Measurements from ENCODE around the gene AVPR1B.

Gene AVPR1B

DNA sequence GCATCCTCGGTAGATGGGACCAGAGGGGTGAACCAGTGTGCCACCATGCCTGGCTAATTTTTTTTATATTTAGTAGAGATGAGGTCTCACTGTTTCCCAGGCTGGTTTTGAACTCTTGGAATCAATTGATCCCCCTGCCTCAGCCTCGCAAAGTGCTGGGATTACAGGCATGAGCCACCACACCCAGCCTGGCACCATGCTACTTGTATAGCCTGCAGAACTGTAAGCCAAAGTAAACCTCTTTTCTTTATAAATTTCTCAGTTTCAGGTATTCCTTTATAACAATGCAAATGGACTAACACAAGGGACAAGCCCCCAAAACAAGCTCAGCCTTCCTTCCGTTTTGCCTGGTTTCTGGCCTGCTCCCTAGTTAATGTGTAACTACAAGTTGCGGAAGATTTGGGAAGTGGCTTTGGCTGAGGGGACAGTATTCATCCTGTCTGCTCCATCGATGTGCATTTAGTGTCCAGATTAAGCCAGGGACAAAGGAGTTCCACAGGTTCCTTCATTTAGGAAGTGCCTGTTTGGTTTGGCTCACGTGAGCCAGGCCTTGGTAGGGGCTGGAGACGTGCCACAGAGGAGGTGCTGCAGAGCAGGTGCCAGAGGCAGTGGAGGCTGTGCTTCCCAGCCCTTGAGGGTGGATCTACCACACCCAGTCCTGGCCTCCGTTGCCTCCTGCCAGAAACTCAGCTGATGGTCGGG is 4.4 kb downstream of the AVPR1B start:
- no peak for DNase-seq (ENCODE audit: low spot score)
- FAIRE-seq: no peak

DNA sequence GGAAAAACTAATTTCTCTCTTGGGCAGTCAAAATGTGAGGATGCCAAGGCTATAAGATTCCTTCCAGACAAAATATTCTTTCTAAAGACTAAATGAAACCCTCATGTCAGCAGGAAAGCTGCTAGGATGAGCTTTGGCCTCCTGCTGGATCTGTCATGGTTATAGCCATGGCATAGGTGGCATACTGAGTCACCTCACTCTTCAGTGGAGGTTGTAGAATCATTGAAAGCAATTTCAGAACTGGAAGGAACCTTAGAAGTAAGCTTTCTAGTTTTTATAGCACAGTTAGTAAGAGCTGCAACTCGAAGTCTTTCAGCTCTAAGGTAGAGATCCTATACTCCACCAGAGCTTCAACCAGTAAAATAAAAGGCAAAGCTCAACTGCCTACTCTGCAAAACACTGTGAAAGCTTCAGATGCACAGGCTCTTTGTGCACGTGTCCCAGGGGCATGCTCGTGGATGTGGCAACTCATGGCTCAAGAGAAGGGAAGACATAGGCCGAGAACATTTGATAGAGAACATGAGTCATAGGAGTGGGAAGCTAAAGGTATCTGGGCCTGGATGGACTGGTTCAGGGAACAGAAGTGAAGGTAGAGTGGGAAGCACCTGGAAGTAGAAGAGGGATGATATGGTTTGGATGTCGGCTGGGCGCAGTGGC is 5.8 kb downstream of the AVPR1B start:
- DNase-seq (ENCODE audit: low spot score) (no peak), FAIRE-seq (no peak)

DNA sequence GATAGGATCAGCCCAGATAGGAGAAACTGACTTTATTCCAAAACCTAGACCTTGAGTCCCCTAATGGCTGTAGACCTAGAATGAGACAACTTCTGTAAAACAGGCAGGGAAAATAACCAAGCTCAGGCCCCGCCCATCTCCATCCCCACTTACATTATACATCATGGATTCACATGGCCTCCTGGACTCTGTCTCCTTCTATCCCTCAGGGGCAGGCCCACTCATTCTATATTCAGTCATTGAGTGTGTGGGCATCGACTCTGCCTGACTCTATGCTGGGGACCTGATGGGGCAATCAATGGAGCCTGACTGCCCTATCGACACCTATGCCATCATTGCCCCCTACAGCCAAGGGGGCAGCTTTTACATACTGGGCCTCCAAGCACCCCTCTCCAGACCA is 6.4 kb downstream of the AVPR1B start:
- DNase-seq (ENCODE audit: low spot score): no peak
- FAIRE-seq: no peak

DNA sequence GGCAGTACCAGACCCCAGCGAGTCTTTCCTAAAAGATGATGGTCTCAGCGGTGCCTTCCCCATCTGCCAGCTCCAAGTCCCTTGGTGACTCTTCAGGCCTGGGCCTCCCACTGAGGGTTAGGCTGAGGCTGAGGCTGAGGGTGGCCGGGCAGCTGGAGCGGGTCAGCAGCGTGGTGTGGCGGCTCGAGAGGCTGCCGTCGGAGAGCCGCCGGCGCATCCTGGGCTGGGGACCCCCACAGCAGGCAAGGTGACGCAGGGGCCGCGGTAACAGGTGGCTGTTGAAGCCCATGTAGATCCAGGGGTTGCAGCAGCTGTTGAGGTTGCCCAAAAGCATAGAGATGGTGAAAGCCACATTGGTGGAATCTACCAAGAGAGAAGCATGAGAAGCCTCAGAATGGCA is 7.0 kb downstream of the AVPR1B start:
- no peak for DNase-seq (ENCODE audit: low spot score)
- no peak for FAIRE-seq

DNA sequence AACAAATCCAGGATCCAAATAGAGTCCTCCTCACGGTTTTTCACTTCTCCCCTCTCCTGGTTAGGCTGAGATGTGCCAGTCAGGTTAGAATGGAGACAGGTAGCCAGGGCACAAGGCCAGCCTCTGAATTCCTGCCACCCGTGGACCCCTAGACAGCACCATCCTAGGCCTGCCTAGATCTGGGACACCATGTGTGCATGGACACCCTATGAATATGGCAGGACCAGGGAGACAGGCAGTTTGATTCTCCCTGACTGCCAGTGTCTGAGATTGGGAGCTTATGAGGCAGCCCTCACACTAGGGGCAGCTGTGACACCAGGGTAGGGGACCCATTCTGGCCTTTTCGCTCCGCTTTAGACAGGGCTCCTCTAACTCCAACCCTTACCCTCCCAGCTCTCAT is 7.5 kb downstream of the AVPR1B start:
- FAIRE-seq: no peak
- DNase-seq (ENCODE audit: low spot score): no peak

DNA sequence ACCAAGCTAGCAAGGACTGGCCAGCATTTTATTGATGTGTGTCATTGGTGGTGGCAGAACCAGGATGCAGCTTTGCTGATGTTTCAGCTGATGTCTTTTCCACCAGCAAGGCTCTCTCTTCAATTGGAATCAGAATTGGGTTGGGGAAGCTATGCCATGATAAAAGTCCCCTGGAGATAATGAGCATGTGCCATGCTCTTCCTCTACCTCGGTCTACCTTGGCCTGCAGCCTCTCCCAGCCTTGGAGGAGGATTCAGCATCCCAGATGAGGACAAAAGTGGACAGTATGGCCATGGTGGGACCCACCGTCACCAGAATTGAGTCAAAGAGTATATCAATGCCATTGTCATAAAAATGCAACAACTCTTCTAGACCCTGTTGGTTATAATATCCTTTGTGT is 8.6 kb downstream of the AVPR1B start:
- DNase-seq (ENCODE audit: low spot score): no peak
- FAIRE-seq: no peak

DNA sequence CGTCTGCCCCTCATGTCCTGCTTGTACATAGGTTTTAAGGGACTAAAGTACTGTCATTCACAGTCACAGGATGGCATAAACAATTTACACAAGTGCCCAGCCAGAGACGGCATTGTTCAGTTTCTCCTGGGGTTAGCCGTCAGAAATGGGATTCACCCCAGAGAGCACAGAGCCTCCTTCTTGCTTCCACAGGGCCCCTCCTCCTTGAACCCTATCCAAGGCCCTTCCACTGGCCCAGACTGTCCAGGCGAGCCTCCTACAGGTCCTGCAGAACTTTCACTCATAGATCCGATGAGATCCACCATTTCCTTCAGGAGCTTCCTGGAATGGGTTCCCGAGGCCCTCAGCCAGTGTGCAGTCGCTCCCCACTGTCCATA is 10.0 kb downstream of the AVPR1B start:
- FAIRE-seq (no peak), DNase-seq (ENCODE audit: low spot score) (no peak)

DNA sequence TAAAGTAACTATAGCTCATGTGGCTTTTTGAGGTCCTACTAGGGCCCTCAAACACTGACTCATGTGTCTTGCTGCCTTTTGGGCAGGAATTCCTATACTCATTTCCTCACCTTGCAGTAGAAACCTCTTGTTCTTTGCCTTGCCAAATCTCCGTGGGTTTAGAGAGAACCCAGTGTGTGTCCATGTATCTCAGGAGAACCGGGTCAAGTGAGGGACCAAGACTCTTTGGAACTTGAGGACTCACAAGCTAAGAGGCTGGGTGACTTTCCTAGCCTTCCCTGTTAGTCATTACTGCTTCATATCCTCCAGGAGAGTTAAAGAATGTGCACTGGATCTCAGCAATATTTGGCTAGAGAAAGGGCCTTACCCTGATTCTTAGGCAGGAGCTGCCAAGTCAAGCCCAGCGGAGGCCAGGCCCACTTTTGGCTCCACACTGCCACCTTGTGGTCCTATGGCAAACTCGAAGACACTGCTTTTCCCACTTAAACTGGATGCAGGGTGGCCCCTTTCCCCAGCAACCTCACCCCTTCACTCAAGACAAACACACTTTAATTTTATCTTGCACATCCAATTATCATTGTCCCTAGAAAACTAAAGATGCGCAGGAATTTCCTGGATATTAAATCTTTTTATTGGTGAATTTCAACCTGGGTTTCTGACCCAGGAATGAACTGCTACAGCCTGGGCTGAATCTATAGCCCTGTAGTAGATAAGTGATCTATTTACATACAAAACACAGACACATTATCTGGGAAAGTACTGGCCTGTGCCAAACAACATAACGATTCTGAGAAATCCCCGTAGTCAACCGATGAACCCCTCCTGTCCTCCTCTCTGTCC is 10.6 kb downstream of the AVPR1B start:
- peak; percentile 30 for FAIRE-seq

DNA sequence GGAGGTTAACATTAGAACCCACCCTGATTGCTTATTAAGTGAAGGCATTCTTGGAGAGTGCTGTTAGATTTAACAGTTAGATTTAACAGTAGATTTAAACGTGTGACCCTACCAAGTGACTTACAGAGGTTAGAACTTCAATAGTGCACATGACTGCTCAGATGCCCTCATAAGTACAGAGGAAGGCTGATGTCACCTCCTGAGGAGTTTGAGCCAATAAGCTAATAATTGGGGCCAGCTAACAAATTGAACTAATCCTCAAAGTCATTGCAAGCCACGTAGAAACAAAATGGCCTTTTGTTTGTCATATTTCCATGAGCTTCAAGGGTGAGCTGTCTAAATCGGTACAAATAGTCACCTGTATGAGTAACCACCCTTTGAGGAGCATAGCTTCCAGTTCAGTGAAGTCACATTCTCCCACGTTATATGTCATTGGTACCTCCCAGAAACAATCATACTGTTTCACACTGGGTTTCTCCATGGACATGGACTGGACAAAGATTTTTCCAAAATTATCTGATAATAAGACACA is 11.7 kb downstream of the AVPR1B start:
- no peak for FAIRE-seq
- DNase-seq (ENCODE audit: low spot score): no peak

More for the DNA sequence above, 10.6 kb downstream of the AVPR1B start:
- DNase-seq (ENCODE audit: low spot score): peak; percentile 86

DNA sequence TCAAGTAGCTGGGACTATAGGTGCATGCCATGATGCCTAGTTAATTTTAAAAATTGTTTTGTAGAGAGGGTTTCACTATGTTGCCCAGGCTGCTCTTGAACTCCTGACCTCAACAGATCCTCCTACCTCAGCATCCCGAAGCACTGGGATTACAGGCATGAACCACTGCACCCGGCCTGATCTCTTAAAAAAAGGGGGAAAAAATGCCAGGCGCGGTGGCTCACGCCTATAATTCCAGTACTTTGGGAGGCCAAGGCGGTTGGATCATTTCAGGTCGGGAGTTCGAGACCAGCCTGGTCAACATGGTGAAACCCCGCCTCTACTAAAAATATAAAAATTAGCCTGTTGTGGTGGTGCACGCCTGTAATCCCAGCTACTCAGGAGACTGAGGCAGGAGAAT is 13.2 kb downstream of the AVPR1B start:
- DNase-seq (ENCODE audit: low spot score) (no peak), FAIRE-seq (no peak)

DNA sequence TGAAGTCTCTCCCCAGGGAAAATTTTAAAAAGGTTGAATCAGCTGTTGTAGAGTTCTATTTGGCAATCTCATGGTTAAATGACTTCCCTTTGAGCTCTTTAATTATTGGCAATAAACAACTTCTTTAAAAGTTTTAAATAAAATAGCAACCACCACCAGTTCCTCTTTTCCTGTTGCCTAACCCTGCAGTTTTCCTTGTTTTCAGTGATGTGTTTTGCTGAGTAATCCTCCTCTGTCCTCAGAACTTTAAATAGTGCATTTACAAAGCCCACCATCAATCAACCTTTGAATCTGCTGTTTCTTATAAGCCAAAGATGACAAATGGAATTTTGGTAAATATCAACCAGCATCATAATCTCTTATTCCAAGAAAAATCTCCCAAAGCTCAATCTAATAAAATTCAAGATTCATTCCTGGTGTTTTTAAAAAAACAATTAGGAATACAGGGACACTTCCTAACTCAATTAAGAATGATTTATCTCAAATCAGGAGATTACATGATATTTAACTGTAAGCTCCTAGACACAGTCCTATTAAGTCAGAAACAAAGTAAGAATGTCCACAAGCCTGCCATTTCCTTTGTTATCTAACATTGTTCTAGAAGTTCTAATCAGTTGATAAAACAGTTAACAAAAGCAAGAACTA is 14.8 kb downstream of the AVPR1B start:
- FAIRE-seq: no peak
- no peak for DNase-seq (ENCODE audit: low spot score)

DNA sequence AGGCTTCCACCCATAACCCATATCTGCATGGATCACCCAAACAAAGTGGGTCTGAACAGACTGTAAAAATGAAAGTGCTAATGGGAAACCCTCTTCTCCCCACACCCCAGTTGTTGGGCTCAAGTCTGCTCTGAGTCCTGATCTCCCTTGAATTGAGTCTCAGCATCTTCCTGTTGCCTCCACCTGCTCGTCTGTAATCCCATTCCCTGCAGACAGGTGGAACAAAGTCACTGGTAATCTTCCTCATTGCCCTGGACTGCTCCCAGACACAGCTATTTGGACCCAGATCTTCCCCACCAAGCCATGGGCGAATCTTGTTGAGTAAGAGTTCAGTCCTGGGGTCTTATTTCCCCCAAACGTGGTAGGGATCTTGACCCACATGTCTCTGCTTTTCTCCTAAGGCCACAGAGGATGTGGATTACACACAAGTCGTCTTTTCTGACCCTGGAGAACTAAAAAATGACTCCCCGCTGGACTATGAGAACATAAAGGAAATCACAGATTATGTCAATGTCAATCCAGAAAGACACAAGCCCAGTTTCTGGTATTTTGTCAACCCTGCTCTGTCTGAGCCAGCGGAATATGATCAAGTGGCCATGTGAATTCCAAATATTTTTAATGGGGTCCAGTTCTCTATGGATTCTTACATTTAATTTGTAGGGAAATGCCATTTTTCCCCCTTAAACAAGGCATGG is 15.7 kb downstream of the AVPR1B start:
- FAIRE-seq (no peak), DNase-seq (ENCODE audit: low spot score) (no peak)

DNA sequence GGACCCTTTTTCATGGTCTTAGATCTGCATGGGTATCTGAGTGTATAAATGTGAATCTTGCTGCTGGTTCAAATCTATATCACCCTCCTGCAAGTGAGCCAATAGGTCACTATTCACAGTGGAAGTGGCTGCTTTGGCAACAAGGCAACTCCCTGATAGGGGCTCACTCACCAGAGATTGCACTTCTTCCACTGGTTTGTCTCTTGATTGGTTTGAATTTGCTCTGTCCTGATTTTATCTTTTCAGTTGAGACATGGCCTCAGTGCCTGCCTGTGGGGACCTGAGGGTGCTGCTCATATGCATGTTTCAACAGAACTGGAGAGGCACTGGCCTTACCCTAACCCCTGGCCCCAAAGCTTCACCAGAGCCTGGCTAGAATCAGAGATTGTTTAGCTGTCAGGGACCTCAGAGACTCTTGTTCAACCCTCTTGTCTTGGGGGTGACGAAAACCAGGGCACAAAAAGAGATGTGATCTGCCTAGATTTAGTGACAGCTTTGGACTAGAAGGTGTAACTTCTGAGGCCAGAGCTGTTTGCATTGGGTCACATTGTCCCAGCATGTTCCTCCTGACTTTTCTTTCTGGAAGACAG is 16.9 kb downstream of the AVPR1B start:
- FAIRE-seq (no peak), DNase-seq (ENCODE audit: low spot score) (no peak)

DNA sequence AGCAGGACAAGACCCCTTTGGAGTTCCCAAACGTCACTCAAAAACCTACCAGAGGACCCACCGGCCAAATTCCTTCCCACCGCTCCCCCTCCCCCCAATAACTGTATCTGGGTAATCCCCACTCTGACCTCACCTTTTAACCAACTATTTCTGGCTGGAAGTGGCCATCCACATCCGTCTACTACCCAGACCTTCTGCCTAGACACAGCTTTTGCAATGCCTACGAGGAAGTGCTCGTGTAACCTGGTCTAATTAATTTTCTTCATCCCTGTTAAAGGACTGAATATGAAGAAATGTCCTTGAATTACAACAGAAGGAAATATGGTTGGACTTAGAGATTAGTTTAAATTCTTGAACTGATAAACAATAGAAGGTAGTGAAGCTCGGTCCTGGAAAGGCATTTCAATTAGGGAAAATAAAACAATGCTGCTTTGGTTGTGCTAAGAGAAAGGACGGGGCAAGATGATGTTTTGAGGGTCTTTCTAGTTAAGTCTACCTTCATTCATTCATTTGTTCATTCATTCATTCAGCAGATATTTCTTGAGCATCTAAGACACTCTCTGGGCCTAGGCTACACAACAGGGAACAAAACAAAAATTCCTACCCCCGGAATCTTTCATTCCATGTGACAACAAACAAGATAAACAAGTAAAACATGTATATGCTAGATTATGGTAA is 18.8 kb downstream of the AVPR1B start:
- FAIRE-seq: no peak
- DNase-seq (ENCODE audit: low spot score): no peak

DNA sequence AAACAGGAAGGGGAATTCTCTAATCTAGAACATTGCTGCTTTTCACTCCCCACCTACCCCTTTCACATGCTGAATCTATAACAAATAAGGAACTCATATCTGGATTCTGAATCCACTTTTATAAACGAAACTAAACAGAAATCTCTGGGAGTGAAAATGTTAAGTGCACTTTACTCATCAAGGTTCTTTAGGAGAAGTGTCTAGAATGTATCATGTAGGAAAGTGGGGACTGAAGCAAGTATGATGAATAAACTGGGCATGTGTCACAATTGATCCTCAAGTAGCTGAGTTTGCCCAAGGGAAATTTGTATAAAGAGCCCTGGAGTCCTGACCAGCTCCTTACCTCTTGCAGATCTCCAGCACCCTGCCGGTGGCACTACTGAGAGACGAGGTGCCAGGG is 19.8 kb downstream of the AVPR1B start:
- no peak for FAIRE-seq
- DNase-seq (ENCODE audit: low spot score): no peak

DNA sequence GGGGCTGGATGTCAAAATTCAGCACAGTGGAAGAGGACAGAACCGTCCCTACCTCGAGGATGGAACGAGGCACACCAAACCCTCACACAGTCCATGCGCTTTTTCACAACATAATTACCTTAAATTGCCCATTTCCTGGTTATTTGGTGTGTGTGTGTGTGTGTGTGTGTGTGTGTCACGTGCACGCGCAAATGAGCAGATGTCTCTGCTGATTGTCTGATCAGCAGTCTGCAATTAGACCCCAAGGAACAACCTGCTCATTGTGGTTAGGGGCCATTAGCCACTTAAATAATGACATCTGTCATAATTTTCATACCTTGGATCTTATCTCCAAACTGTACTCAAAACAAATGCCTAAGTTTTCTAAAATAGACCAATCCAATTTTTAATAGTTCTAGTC is 23.2 kb downstream of the AVPR1B start:
- FAIRE-seq: peak; percentile 27
- no peak for DNase-seq (ENCODE audit: low spot score)

DNA sequence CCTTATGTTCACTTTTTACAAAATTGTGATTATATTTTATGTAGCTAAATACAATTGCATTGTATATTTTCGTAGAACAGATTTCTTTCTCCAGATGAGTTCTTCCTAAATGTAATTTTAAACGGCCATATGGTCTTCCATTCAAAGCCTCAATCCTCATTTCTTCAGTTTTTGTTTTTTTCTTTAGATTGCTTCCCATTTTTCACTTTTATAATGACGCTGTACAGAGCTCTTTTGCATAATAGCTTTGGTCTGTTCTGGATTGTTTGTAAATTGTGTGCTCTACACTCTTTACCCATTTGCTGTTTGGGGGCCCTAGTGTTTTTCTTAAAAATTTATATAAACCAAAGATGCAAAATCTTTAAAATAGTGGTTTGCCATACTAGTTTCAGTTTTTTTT is 27.8 kb downstream of the AVPR1B start:
- FAIRE-seq (no peak), DNase-seq (ENCODE audit: low spot score) (no peak)

DNA sequence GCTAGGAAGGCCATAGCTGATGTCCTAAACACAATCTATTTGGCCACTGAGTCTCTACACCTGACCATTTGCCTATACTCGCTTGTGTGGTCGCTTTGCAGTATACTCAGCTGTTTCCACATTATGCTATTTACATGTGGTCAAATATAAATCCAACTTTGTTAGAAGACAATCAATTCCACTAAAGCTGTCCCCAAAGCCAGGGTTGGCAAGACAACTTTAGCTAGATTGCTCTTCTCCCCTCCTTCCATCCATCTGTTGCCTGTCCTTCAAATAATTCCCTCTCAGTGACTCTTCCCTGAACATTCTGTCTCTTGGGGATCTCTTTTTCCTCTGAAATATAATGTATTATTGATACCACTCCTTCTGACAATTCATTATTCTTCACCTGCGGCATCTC is 30.1 kb downstream of the AVPR1B start:
- DNase-seq (ENCODE audit: low spot score): no peak
- FAIRE-seq: no peak

DNA sequence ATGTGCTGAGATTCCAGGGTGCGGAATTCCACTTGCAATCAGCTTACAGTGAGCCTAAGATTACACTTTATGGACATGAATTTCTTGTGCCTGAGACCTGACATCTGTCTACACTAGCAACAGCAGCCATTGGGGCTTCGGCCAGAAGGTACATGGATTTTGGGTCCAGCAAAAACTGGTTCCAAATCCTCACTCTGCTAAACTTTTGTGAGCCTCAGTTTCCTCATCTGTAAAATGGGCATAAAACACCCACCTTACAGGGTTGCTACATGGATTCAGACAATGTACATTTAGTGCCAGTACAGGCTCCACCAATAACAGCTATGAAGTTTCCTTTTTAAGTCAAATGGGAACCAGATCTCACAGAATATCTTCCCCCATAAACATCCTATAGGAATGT is 33.4 kb downstream of the AVPR1B start:
- no peak for DNase-seq (ENCODE audit: low spot score)
- no peak for FAIRE-seq
